Measurements from ENCODE around the gene AKAP6.
"Not testable (repeated sequence)": the region's sequence is repeated elsewhere in the genome, so short reads cannot be mapped to it uniquely, and the experiment has no call there.

The AKAP6 gene

DNA sequence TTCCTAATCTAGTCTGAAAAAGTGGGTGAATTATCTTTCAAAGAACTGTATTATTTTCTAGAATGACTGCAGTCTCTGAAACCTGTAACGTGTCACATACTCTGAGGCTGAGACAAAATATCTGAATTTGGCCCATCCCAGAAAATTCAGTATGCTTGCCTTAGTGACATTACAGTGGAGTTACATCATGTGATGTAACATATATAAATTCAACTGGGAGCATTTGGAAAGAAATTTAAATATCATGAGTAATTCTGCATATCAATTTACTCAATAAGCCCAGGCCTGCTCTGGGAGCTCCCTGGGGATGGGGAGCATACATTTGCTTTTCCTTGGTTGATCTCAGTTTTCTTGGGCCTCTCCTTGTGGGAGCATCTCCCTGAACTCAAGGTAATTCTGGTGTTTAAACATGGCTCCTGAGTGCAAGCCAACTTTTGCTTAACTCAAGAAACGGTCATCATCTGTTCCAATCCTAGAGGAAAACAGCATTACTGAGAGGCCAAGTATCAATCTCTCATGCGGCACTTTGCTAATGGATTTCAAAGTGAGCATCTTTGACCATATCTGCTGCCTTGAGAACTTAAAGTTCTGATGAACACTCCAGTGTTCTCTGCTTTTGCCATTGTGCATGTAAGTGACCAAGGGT, 54.4 kb downstream of the AKAP6 start:
- TF ChIP-seq, protein P1, sequence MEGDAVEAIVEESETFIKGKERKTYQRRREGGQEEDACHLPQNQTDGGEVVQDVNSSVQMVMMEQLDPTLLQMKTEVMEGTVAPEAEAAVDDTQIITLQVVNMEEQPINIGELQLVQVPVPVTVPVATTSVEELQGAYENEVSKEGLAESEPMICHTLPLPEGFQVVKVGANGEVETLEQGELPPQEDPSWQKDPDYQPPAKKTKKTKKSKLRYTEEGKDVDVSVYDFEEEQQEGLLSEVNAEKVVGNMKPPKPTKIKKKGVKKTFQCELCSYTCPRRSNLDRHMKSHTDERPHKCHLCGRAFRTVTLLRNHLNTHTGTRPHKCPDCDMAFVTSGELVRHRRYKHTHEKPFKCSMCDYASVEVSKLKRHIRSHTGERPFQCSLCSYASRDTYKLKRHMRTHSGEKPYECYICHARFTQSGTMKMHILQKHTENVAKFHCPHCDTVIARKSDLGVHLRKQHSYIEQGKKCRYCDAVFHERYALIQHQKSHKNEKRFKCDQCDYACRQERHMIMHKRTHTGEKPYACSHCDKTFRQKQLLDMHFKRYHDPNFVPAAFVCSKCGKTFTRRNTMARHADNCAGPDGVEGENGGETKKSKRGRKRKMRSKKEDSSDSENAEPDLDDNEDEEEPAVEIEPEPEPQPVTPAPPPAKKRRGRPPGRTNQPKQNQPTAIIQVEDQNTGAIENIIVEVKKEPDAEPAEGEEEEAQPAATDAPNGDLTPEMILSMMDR (IDR thresholded peaks at IDR 0.05; ENCODE audit: insufficient read depth, low read depth, low read length, missing control alignments), result no peak
- DNase-seq (ENCODE audit: low read depth), result no peak
- no peak overlapping the region for H3K4me3 ChIP-seq (ENCODE audit: low read depth, low read length)

DNA sequence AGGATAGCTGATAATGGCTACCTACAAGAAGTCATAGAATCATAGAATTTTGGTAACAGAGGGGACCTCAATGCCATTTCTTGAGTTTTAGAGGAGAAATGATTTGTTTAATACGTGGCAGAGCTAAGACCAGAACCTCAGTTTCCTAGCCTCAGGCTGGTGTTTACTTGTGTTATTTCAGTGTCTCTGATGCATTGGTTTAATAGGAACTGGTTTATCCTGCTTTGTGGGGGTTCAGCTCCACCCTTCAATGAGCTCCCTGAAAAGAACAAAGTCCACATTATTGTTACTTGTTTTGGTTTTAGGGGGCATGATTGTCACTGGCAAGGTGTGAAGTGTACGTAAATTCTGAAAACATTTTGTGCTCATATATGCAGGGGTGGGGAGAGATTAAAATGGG, 55.4 kb downstream of the AKAP6 start:
- no peak overlapping the region for H3K4me3 ChIP-seq (ENCODE audit: low read depth, low read length)
- no peak for DNase-seq (ENCODE audit: low read depth)
- TF ChIP-seq, protein P1 (IDR thresholded peaks at IDR 0.05; ENCODE audit: insufficient read depth, low read depth, low read length, missing control alignments), result no peak

DNA sequence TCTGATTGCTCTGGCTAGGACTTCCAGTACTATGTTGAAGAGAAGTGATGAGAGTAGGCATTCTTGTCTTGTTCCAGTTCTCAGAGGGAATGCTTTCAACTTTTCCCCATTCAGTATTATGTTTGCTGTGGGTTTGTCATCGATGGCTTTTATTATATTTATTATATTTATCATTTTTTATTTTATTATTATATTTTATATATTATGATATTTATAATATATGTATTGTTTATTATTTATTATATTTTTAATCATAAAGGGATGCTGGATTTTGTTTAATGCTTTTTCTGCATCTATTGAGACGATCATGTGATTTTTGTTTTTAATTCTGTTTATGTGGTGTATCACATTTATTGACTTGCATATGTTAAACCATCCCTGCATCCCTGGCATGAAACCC, 58.2 kb downstream of the AKAP6 start:
- H3K4me3 ChIP-seq (ENCODE audit: low read depth, low read length); DNase-seq (ENCODE audit: low read depth): not testable (repeated sequence)

- TF ChIP-seq, protein P1 (IDR thresholded peaks at IDR 0.05; ENCODE audit: insufficient read depth, low read depth, low read length, missing control alignments), result no peak
- no peak for DNase-seq (ENCODE audit: low read depth)
- no peak overlapping the region for H3K4me3 ChIP-seq (ENCODE audit: low read depth, low read length)
Measured at GRCh38 chr14:32393119-32393518, 64.0 kb downstream of the AKAP6 start.

GRCh38 chr14:32394038-32394437, 64.9 kb downstream of the AKAP6 start:
- H3K4me3 ChIP-seq (ENCODE audit: low read depth, low read length), result no peak overlapping the region
- TF ChIP-seq, protein P1 (IDR thresholded peaks at IDR 0.05; ENCODE audit: insufficient read depth, low read depth, low read length, missing control alignments), result no peak
- no peak for DNase-seq (ENCODE audit: low read depth)

DNA sequence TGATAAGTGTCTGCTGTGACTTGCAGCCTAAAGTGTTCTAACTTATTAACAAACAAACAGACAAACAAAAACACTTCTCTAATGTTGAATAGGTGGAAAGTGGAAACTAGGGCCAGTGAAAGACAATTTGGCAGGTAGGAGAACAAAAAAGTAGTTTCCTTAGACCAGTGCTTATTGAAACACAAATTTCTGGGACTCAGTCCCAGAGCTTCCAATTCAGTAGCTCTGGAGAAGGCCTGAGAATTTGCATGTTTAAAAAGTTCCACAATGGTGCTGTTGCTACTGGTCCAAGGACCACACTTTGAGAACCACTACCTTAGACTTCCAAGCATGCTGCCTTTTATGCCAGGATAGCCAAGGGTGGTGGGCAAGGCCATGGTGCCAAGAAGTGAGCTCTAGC, 67.8 kb downstream of the AKAP6 start:
- H3K4me3 ChIP-seq (ENCODE audit: low read depth, low read length), result no peak overlapping the region
- no peak for DNase-seq (ENCODE audit: low read depth)

DNA sequence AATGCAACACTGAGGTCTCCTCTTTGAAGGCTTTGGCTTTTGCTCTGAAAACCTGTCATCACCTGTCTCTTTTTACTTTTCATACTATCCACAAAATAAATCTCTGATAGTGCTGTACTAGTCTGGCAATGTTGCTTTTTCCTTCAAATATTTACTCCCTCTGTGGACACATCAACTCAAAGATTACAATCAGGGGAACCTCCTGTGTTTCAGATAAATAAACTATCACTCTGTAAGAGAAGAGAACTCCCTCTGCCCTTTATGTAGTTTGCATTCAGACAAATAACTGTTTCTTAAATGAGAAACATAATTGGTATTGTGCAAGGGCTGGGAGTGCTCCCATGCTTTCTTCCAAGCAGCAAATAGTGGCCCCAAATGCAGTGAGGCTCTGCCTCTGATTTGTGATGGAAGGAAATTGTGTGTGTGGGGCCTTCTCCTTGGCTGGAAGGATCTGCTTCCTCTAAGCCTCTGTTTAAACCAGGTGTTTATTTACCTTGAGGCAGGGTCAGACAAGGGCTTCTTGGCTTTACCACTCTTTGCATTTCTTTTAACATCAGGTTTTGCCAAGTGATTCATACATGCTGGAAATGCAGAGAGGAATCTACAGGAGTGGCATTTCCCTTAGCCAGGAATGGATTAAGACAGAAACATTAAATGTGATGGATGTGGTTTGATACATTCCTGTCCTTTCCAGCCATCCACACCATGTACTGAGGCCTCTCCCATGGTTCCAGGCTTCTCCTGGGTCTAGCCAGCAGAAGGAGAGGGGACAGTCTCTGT, 69.0 kb downstream of the AKAP6 start:
- TF ChIP-seq, protein P1 (IDR thresholded peaks at IDR 0.05; ENCODE audit: insufficient read depth, low read depth, low read length, missing control alignments), result no peak
- H3K4me3 ChIP-seq (ENCODE audit: low read depth, low read length), result no peak overlapping the region
- DNase-seq (ENCODE audit: low read depth), result no peak

More for the DNA sequence above, 67.8 kb downstream of the AKAP6 start:
- TF ChIP-seq, protein P1 (IDR thresholded peaks at IDR 0.05; ENCODE audit: insufficient read depth, low read depth, low read length, missing control alignments), result no peak

Data from GM12865 (cell line).